Measurements from ENCODE around the gene NTRK1.

The NTRK1 gene

DNA sequence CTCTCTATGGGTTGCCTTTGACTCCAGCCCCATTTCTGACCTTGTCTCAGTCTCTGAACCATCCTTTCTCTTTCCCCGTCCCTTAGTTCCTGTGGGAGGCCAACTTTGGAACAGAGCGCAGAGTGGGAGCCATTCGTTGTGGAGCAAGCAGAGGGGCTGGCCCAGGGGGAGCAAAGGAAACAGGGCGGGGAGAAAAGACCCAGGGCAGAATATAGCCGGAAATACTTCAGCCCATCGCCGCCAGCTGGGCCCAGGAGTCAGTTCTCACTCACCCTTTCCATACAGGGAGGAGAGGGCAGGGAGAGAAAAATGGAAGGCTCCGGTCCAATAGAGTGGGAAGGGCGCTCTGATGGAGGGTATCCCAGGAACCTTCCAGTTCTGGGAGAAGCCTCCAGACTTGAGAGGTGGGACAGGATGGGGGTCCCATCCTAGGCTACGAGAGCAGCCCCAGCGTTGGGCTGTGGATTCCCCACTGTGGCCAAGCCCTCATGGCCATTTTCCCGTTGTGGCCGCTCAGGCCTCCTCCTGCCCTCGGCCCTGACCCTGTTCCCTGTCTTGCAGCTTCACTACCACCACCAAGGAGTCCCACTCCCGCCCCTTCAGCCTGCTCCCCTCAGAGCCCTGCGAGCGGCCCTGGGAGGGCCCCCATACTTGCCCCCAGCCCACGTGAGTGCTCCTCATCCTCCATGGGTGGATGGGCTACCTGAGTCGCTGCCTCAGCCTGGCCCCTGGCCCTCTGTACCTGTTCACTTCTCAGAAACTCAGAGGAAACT is 43.7 kb downstream of the NTRK1 start:
- Histone ChIP-seq H3K27me3 (replicated peaks; ENCODE audit: control insufficient read depth, insufficient read depth, low read length) (peaks cover 1% of the 10 kb centered on the region; the same call in 1 of the 2 replicates), H3K4me3 (replicated peaks; ENCODE audit: low read depth, low read length) (no peak overlapping the region)
- TF ChIP-seq, protein P1, sequence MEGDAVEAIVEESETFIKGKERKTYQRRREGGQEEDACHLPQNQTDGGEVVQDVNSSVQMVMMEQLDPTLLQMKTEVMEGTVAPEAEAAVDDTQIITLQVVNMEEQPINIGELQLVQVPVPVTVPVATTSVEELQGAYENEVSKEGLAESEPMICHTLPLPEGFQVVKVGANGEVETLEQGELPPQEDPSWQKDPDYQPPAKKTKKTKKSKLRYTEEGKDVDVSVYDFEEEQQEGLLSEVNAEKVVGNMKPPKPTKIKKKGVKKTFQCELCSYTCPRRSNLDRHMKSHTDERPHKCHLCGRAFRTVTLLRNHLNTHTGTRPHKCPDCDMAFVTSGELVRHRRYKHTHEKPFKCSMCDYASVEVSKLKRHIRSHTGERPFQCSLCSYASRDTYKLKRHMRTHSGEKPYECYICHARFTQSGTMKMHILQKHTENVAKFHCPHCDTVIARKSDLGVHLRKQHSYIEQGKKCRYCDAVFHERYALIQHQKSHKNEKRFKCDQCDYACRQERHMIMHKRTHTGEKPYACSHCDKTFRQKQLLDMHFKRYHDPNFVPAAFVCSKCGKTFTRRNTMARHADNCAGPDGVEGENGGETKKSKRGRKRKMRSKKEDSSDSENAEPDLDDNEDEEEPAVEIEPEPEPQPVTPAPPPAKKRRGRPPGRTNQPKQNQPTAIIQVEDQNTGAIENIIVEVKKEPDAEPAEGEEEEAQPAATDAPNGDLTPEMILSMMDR (IDR thresholded peaks at IDR 0.05; ENCODE audit: insufficient read depth, low read length, poor library complexity, severe bottlenecking), result no peak

DNA sequence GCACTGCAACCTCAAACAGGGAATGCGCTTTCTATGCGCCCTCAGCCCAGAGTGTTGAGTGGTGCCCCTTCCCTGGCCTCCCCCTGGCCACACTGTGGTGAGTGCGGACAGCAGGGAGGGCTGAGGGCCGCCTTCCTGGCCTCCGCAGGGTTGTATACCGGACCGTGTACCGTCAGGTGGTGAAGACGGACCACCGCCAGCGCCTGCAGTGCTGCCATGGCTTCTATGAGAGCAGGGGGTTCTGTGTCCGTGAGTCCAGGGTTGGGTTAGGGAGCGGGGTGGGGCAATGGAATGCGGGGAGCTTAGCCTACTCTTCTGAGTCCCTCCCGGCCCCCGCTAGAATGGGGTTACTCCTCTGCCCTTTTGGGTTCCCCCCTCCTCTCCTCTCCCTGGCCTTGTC is 44.5 kb downstream of the NTRK1 start:
- Histone ChIP-seq H3K4me3 (replicated peaks; ENCODE audit: low read depth, low read length) (no peak overlapping the region), H3K27me3 (replicated peaks; ENCODE audit: control insufficient read depth, insufficient read depth, low read length) (peaks cover 1% of the 10 kb centered on the region; the same call in 1 of the 2 replicates), H3K36me3 (ENCODE audit: control insufficient read depth, insufficient read depth, low read length) (no peaks in the 10 kb centered on the region)
- TF ChIP-seq, protein P1 (IDR thresholded peaks at IDR 0.05; ENCODE audit: insufficient read depth, low read length, poor library complexity, severe bottlenecking), result no peak
- no peak for DNase-seq (ENCODE audit: extremely low read depth, insufficient read length)

More for the DNA sequence above, 43.7 kb downstream of the NTRK1 start:
- DNase-seq (ENCODE audit: extremely low read depth, insufficient read length), result no peak
- H3K36me3 ChIP-seq (ENCODE audit: control insufficient read depth, insufficient read depth, low read length), result no peaks in the 10 kb centered on the region

DNA sequence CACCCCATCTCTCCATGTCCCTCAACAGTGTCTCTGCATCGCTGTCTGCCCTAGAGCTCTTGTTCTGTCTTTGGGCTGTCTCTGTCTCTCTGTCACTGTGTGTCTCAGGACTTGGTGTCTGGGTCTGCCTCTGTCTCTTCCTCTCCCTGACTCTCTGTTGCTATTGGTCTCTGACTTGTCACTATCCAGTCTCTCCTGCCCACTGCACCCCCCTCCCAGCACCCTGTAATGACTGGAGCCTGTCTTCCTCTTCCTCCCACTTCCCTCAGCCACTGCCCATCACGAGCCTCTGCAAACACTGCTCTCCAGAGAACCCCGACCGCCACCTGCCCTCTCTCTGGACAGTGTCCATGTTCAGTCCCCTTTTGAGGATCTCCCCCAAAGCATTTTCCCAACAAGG is 45.0 kb downstream of the NTRK1 start:
- no peak overlapping the region for H3K4me3 ChIP-seq (replicated peaks; ENCODE audit: low read depth, low read length)
- no peak for DNase-seq (ENCODE audit: extremely low read depth, insufficient read length)
- H3K27me3 ChIP-seq (replicated peaks; ENCODE audit: control insufficient read depth, insufficient read depth, low read length), result peaks cover 1% of the 10 kb centered on the region; the same call in 1 of the 2 replicates

DNA sequence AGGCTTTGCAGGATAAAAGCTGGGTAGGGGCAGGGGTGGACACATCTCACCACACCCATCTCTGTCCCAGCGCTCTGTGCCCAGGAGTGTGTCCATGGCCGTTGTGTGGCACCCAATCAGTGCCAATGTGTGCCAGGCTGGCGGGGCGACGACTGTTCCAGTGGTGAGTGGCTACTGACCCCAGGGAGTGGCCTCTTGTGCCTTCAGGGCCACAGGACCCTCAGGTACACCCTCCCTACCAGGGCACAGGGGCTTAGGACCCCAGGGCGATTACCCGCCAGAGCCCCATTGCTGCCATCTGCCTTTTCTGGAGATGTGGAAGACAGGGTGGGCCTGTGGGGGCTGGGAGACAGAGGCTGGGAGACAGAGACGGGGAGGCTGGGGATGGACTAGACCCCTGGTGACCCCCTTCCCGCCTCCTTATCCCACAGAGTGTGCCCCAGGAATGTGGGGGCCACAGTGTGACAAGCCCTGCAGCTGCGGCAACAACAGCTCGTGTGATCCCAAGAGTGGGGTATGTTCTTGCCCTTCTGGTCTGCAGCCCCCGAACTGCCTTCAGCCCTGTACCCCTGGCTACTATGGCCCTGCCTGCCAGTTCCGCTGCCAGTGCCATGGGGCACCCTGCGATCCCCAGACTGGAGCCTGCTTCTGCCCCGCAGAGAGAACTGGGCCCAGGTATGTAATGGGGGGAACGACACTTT is 45.7 kb downstream of the NTRK1 start:
- DNase-seq (ENCODE audit: extremely low read depth, insufficient read length), result no peak
- TF ChIP-seq, protein P1 (IDR thresholded peaks at IDR 0.05; ENCODE audit: insufficient read depth, low read length, poor library complexity, severe bottlenecking), result no peak
- H3K36me3 ChIP-seq (ENCODE audit: control insufficient read depth, insufficient read depth, low read length), result no peaks in the 10 kb centered on the region
- H3K4me3 ChIP-seq (replicated peaks; ENCODE audit: low read depth, low read length), result no peak overlapping the region
- H3K27me3 ChIP-seq (replicated peaks; ENCODE audit: control insufficient read depth, insufficient read depth, low read length), result peaks cover 1% of the 10 kb centered on the region; the same call in 1 of the 2 replicates

More for the DNA sequence above, 45.0 kb downstream of the NTRK1 start:
- TF ChIP-seq, protein P1 (IDR thresholded peaks at IDR 0.05; ENCODE audit: insufficient read depth, low read length, poor library complexity, severe bottlenecking), result no peak
- H3K36me3 ChIP-seq (ENCODE audit: control insufficient read depth, insufficient read depth, low read length), result no peaks in the 10 kb centered on the region

DNA sequence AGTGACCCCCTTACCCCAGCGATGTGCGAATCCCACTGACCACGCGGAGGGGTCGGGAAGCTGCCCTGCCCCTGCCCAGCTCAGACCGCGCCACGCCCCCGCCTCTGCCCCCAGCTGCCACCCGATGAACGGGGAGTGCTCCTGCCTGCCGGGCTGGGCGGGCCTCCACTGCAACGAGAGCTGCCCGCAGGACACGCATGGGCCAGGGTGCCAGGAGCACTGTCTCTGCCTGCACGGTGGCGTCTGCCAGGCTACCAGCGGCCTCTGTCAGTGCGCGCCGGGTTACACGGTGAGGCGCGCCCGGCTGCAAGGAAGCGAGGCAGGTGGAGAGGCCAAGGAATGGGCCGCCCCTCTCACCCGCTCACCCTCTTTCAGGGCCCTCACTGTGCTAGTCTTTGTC is 47.9 kb downstream of the NTRK1 start:
- DNase-seq (ENCODE audit: extremely low read depth, insufficient read length), result no peak
- no peaks in the 10 kb centered on the region; the same call in 1 of the 2 replicates for H3K27me3 ChIP-seq (replicated peaks; ENCODE audit: control insufficient read depth, insufficient read depth, low read length)
- TF ChIP-seq, protein P1 (IDR thresholded peaks at IDR 0.05; ENCODE audit: insufficient read depth, low read length, poor library complexity, severe bottlenecking), result no peak
- H3K4me3 ChIP-seq (replicated peaks; ENCODE audit: low read depth, low read length), result no peak overlapping the region
- H3K36me3 ChIP-seq (ENCODE audit: control insufficient read depth, insufficient read depth, low read length), result no peaks in the 10 kb centered on the region

Measured in GM06990 (cell line).